Hematopoietic multipotent progenitor cell treated with erythropoietin and hydrocortisone succinate and interleukin-3 and kit ligand, for 8 days (in vitro differentiated cells): ENCODE results near the gene NUS1.
A peak's percentile ranks its signal among the peaks of the same experiment; 100 is the strongest.
"Not testable (repeated sequence)": the region's sequence is repeated elsewhere in the genome, so short reads cannot be mapped to it uniquely, and the experiment has no call there.

Experiments
- DNase-seq: peaks from one replicate; pipeline ENCODE4 v3.0.0-alpha.2; 2015

Gene NUS1

DNA sequence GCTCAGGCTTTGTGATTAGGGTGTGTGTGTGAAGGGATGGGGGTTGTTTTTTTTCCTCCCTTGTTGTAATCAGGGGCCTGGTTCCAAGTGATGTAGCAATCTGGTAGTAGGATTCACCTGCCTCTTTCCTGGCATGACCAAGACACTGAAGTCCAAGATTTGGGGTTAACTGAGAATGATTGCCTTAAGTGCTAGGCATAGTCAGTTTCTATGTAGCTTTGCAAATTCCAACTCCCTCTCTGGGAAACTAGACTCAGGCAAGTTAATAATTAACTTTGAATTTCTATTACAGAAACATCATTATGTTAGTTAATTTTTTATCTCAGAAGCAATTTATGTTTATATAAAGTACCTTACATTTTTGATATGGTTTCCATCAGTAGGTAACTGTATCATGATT lies 43.6 kb downstream of the NUS1 start:
- no peak for DNase-seq

DNA sequence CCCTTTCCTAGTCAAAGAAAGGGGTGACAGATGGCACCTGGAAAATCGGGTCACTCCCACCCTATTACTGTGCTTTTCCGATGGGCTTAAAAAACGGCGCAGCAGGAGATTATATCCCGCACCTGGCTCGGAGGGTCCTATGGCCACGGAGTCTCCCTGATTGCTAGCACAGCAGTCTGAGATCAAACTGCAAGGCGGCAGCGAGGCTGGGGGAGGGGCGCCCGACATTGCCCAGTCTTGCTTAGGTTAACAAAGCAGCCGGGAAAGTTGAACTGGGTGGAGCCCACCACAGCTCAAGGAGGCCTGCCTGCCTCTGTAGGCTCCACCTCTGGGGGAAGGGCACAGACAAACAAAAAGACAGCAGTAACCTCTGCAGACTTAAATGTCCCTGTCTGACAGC lies 46.3 kb downstream of the NUS1 start:
- DNase-seq = not testable (repeated sequence)

DNA sequence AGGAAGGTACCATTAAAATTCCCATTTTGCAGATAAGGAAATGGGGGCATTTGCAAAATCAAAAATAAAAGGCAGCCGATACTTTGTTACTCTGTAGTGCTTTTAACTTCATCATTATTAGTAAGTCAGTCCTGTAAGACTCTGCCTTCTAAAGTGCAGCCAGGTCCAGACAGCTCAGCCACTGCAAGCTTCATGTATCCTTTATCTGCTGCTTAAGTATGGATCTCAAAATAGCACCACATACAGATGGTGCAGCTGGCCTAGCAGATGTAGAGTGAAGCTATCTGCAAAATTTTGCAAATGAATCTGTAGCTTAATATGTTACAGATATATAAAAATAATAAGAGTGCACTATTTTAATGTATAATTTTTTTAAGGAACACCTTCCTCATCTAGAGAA lies 53.4 kb downstream of the NUS1 start:
- DNase-seq = no peak

DNA sequence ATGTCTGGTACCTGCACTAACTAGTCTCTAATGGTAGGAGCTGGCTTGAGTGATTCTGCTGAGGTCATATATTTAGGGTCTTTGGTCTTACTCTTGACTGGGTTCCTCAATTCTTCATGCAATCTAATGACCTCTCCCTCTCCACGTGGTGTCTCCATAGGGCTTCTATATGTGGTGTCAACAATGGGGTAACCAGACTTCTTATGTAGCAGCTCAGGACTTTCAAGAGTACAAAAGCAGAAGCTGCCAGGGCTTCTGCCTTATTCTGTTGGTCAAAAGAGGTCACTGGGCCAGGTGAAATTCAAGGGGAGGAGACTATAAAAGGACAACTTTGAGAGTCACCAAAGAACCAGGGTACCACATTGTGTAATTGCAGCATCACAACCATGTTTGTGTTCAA lies 54.3 kb downstream of the NUS1 start:
- no peak for DNase-seq

DNA sequence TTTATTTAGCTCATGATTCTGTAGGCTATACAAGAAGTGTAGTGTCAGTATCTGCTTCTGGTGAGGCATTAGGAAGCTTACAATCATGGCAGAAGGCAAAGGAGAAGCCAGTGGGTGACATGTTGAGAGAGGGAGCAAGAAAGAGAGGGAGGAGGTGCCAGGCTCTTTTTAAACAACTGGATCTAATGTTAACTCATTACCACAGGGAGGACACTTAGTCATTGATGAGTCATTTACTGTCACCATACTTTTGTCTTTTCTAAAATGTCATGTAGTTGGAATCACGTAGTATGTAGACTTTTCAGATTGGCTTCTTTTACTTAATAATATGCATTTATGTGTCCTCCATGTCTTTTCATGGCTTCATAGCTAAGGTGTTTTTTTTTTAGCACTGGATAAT lies 58.1 kb downstream of the NUS1 start:
- no peak for DNase-seq

DNA sequence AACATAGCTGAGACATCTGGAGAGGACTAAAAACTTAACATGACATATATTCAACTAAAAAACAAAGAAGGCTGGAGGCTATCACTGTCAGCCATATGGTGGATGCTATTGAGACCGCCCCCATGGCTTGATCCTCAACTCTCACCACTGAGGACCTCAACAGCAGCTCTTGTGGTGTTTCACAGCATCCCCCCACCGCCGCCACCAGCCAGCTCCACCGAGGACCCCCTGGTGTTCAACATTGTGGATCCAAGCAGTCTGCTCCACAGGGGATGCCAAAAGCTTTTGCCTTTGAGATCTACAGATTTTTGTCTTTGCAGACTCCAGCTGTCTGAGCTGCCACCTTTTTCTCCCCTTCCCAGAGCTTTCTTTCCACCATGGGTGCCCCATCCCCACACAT lies 64.6 kb downstream of the NUS1 start:
- DNase-seq = no peak

DNA sequence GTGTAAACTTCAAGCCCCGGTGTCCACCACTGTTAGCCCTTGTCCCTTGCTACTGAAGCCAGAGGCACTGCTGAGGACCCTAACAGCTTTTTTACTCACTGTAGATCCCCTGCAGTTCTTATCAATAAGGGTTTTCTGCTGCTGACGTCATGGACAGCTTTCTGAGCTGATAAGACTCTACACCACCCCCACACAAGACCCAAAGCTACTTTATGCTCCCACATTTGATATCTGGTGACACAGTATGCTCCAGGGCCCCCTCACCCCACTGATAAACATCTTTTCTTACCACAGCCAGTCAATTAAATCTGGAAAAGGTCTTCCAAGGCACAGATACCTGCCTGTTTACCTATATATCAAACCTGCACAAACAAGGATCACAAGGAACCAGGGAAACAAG lies 65.3 kb downstream of the NUS1 start:
- peak; percentile 39 for DNase-seq

DNA sequence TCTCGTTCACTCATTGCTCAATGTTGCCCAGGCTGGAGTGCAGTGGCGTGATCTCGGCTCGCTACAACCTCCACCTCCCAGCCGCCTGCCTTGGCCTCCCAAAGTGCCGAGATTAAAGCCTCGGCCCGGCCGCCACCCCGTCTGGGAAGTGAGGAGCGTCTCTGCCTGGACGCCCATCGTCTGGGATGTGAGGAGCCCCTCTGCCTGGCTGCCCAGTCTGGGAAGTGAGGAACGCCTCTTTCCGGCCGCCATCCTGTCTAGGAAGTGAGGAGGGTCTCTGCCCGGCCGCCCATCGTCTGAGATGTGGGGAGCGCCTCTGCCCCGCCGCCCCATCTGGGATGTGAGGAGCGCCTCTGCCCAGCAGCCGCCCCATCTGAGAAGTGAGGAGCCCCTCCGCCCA lies 75.4 kb downstream of the NUS1 start:
- not testable (repeated sequence) for DNase-seq
